GM19328 (cell line): ENCODE data around the gene HIVEP2.

ENCODE experiments used
- ATAC-seq: cut with Tn5 transposase; IDR thresholded peaks from one replicate; pipeline ENCODE4 v1.9.1; 2021; ENCODE audit warnings: mild to moderate bottlenecking, moderate library complexity; ENCODE audit not compliant: unreplicated experiment

The HIVEP2 gene

GRCh38 chr6:142821860-142822259, 123.1 kb downstream of the HIVEP2 start:
- ATAC-seq: no peak

GRCh38 chr6:142821164-142821716, 123.7 kb downstream of the HIVEP2 start:
- ATAC-seq: no peak

- no peak for ATAC-seq
These were observed 124.5 kb downstream of the HIVEP2 start for GRCh38 chr6:142820338-142821051.

- peak; percentile 62 for ATAC-seq
These were observed 125.2 kb downstream of the HIVEP2 start for GRCh38 chr6:142819603-142820337.

- ATAC-seq: no peak
These were observed 128.5 kb downstream of the HIVEP2 start for GRCh38 chr6:142816486-142816885.

- ATAC-seq: no peak
These were observed 128.9 kb downstream of the HIVEP2 start for GRCh38 chr6:142816031-142816430.

GRCh38 chr6:142811923-142812322, 133.1 kb downstream of the HIVEP2 start:
- ATAC-seq: no peak

GRCh38 chr6:142810952-142811514, 133.9 kb downstream of the HIVEP2 start:
- peak; percentile 58 for ATAC-seq

GRCh38 chr6:142809947-142810346, 135.0 kb downstream of the HIVEP2 start:
- no peak for ATAC-seq

- no peak for ATAC-seq
These were observed 136.4 kb downstream of the HIVEP2 start for GRCh38 chr6:142808405-142809061.

GRCh38 chr6:142805042-142805441, 139.9 kb downstream of the HIVEP2 start:
- ATAC-seq: no peak

GRCh38 chr6:142804490-142804889, 140.5 kb downstream of the HIVEP2 start:
- no peak for ATAC-seq

- no peak for ATAC-seq
These were observed 141.4 kb downstream of the HIVEP2 start for GRCh38 chr6:142803495-142804058.

GRCh38 chr6:142803032-142803431, 141.9 kb downstream of the HIVEP2 start:
- ATAC-seq: no peak

- no peak for ATAC-seq
These were observed 142.9 kb downstream of the HIVEP2 start for GRCh38 chr6:142802124-142802523.

- no peak for ATAC-seq
These were observed 144.7 kb downstream of the HIVEP2 start for GRCh38 chr6:142800240-142800639.

- no peak for ATAC-seq
These were observed 145.3 kb downstream of the HIVEP2 start for GRCh38 chr6:142799639-142800038.

- ATAC-seq: no peak
These were observed 147.8 kb downstream of the HIVEP2 start for GRCh38 chr6:142797159-142797558.

GRCh38 chr6:142796571-142796970, 148.4 kb downstream of the HIVEP2 start:
- no peak for ATAC-seq

GRCh38 chr6:142796024-142796423, 149.0 kb downstream of the HIVEP2 start:
- no peak for ATAC-seq

GRCh38 chr6:142794424-142794823, 150.6 kb downstream of the HIVEP2 start:
- no peak for ATAC-seq
